H1 (cell line): Measurements from ENCODE around the gene CYP4F3. TPM values are rescaled to one million over a fixed set of nuclear protein-coding genes. Genes with fewer than 3 reads are reported as not detected.

Experiments used
- JUND ChIP-seq: IDR thresholded peaks from 2 replicates; pipeline ENCODE4 v1.6.1; 2011; ENCODE audit warnings: mild to moderate bottlenecking, improper control_type of control experiment, low read length
- SIRT6 ChIP-seq: IDR thresholded peaks from one replicate; pipeline ENCODE4 v1.7.1; 2012; ENCODE audit warnings: low read length, inconsistent platforms
- polyA plus RNA-seq, 7 experiments: library from polyadenylated mRNA; depleted of rRNA in 3 of 7; stranded (reverse) in 5 of 7; unstranded in 2 of 7; fragments of >200 nt in 5 of 7; fragments of 200-250 nt in 2 of 7; gene quantifications; 1 replicate in 5 of 7; 2 replicates in 1 of 7; 4 replicates in 1 of 7; pipeline versions ENCODE4 v1.2.1 to v1.2.3, GENCODE V29; 2011 to 2013; ENCODE audit warnings: missing spikeins in 2 of 7, mixed read lengths in 2 of 7
- total RNA-seq: library from RNA; stranded (reverse); fragmentation: NEBNext Ultra II Directional; extraction: Animal tissue kit (Norgen Biotek cat#: 25700); gene quantifications from 2 replicates; pipeline ENCODE4 v1.2.1, GENCODE V29; 2021
- TF ChIP-seq, protein P1 (sequence below): IDR thresholded peaks from 2 replicates; pipeline ENCODE4 v1.6.1; 2012; ENCODE audit warnings: inconsistent platforms

Gene CYP4F3
- total and polyA plus RNA-seq, 2 of the 8 experiments (the other 6 are each of a cell fraction or from before 2014, with no cell fraction given) = not detected

DNA sequence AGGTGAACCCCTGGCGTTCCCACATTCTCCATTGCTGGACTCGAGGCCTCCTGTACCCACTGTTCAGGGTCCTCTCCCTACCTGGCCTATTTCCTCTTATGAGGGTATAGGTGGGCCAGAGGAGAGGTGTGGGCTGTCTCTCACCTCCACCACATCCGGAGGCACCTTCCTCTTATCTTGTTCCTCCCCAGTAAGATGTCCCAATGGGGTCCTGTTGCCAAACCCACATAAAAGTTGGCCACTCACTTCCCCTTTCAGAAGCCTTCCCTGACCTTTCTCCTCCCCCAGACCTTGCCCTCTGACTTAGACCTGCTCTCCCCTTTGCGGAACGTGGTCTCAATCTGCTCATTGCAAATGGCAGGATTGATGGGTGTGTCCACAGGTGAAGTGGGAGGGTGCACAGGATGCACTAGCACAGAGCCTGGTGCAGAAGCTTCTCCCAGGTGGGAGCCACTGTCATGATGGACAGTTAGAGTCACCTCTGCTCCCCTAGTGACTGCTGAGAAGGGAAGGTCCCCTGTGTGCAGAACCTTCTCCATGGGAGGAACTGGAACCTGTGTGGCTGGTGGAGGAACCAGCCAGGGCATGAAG lies 1.3 kb downstream of the CYP4F3 start (continued):
- TF ChIP-seq SIRT6 (no peak), JUND (no peak)
- TF ChIP-seq, protein P1, sequence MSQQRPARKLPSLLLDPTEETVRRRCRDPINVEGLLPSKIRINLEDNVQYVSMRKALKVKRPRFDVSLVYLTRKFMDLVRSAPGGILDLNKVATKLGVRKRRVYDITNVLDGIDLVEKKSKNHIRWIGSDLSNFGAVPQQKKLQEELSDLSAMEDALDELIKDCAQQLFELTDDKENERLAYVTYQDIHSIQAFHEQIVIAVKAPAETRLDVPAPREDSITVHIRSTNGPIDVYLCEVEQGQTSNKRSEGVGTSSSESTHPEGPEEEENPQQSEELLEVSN = no peak
